SH-SY5Y (cell line): ENCODE data around the gene CTNNA3.

Experiments used
- GATA2 ChIP-seq: IDR thresholded peaks from 2 replicates; pipeline ENCODE4 v1.6.1; 2011; ENCODE audit warnings: mild to moderate bottlenecking, low read depth, low read length
- GATA3 ChIP-seq: IDR thresholded peaks from 2 replicates; pipeline ENCODE4 v1.6.1; 2011; ENCODE audit warnings: low read depth, mild to moderate bottlenecking, low read length, moderate library complexity

DNA sequence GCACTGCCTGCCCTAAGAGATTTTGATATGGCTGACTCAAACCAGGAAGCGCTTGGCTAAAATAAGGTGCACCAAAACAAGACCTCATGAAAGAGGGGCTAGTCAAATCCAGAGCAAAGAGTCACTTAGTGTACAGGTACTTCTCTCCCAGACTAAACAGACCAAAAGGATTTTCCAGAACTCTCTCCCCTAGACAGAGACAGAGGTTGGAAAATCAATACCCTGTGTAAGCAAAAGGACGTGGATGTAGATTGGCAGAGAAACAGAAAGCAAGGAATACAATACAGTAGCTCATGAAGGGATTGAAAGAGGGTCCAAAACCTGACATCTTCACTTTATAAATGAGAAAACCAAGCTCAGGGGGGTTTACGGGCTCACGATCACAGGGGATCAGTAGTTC, 853.1 kb downstream of the CTNNA3 start:
- no peak for TF ChIP-seq GATA2
- TF ChIP-seq GATA3: no peak
